HL-60/S4 (cell line): Measurements from ENCODE around the gene HDAC4.

Experiments
- in situ Hi-C: fragments of 300-500 bp; cut with MboI; formaldehyde crosslinking; loops from 2 replicates; pipeline ENCODE4 v1.14.3; 2022; ENCODE audit warnings: low sequenced_read_pairs

The HDAC4 gene

DNA sequence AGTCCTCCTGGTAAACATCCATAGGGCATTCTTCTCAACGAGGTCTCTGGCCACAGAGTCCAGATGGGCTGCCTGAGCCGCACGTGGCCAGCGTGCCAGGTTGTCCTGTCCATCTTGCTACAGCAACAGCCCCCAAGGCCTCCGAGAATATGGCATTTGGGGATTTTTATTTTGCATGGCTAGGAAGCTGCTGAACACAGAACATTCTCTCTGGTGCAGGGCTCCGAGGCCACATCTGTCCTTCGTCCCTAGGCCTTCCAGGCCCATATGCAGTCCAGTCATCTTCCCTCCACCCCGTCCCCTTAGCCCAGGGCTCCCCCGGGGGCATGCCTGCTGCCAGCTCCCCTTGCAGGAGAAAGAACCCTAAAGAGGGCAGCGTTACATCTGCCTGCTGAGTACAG is 2.3 kb downstream of the HDAC4 start:
- in situ Hi-C loops, result no loop called here

DNA sequence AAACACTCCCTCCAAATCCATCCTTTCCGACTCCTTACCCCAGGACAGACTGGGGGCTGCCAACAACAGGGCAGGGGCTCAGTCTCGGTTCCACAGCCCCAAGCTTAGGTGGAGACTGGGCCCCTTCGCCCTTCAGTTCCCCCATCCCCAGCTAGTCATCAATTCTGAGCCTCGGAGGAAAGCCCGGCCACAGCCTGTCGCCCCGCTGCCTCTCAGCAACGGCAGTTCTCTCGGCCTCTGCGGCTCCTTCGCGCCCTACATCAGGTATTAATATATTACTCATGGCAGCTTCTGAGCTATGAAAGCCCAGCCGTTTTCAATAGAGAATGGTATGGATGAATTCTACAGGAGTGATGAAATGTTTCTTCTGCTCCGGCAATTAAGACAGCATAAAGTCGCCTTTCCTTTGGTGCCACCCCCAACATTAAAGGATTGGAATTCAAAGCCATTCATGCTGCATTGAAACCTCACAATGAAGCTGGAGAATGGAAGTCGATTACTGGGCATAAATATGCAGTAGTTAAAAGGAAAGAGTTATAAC is 2.8 kb downstream of the HDAC4 start:
- in situ Hi-C loops, result no loop called here

DNA sequence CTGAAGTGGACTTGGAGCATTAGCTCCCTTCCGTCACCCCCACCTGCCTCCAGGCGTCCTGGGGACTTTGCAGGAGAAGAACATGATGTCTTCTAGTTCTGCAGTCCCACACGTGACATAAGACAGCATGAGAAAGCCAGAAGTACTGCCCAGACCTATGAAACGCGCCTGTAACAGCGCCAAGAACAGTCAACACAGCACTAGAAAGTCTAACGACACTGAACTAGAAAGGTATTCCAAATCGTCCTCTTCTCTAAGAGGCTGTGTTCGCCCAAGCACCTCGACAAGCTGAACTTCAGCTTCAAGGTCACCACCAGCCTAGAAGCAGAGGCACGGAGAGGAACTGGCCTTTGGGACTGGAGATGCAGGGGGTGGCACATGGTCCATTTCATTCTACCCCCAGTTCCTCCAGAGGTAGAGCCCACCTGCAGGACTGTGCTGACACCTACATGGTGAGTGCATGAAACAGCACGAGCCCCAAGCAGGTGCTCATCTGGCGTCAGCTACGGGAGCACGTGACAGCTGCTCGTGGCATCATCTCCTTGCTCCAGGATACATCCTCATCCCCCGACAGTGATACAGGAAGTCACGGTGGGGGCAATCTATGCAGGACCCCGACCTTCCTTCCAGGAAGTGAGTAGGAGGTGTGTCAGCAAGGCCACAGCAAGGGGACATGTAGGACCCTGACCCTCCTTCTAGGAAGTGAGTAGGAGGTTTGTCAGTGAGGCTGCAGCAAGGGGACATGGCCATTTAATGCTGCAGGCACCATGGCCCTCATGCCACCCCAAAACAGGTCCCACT is 3.7 kb downstream of the HDAC4 start:
- in situ Hi-C loops, result no loop called here

DNA sequence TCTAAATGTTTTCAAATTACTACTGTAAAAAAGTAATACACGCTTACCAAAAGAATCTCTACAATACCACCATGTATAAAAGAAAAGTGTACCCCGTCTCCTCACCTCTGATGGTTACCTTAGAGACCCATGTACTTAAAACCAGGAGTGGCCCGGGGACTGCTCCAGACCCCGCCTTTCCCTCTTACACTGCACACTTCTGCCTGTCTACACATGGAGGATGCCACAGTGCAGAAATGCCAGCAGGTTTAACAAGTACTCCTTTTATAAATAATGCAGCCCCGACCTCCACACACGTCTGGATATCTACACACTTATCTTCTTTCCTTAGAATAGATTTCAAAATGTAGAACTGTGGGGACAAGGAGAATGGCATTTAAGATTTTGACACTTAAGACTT is 5.3 kb downstream of the HDAC4 start:
- in situ Hi-C loops, result no loop called here

DNA sequence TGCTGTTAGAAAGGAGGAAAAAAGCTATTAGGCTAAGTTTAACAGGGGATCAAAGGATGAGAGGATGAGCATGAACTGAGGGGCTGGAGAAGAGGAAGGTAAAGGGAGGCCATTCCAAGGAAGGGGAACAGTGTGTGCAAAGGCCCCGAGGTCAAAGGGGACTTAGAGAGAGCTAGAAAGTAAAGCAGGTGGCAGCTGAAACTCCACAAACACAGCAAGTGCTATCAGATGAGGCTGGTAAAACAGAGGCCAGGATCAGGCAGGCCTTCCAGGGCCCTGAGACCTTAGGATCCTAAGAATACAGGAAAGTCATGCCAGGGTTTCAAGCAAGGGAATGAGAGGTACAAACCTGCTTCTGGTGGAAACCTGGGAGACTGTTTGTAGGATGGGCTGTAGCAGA is 5.8 kb downstream of the HDAC4 start:
- in situ Hi-C loops, result no loop called here

DNA sequence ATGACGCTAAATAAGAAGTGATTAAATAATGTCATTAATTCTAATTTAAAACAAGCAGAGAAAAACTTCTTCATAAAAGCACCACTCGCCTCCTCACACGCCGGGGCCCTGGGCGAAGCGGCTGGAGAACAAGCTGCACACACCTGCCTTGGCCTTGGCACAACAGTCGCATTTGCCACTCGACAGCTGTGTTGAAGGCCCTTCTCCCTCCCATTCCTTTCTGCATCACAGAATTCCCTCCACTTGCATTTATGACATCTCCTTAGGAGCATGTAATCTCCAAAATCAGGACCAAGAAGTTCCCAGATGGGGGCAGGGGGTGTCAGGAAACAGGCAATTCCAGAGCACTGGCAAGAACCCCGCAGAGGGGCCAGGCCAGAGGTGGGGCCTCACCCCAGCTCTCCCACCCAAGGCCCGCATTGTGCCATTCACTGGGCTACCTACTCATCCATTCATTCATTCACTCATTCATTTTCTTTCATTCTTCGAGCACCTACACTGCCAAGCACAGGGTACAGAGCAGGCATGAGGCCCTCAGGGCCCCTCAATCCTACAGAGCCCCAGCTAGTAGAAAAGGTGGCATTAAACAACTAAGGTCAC is 6.4 kb downstream of the HDAC4 start:
- in situ Hi-C loops, result no loop called here

DNA sequence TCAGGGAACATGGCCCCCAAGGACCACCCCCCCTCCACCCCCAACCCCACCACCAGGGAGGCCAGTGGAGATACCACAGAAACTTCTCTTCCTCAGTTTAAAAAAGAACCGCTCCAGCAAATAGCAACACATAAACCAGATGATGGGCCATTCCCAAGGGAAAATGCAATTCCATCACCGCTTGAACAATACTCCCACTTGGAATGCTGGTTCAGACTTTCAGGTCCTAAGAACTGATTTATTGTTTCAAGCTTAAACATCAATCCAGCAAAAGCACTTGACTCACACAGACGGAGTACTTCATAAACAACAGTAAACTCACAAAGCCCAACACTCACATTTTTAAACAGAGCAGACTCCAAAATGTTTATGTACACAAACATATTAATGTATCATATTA is 6.9 kb downstream of the HDAC4 start:
- in situ Hi-C loops, result no loop called here

DNA sequence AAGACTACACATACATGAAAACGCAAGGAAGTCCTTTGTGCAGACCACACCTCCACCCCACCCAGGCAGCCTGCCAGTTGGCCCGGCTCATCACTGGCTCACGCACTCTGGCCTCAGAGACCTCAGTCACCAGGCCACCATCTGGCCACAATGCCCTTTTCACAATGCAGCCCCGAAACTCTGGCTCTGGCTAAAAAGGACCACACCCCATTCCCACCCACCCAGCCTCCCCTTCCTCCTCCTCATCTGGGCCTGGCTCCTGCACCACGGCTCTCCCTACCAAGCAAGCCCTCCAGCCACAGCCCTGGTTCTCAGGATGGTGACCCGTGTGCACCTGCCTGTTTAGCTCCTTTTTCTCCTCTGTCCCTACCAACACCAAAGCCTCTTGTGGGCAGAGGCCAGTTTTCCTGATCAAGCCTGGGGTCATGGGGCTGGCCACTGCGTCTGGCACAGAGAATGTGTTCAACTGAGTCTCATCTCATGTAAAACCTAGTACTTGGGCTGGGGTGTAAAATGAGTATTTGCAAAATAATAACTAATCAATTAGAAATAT is 7.4 kb downstream of the HDAC4 start:
- in situ Hi-C loops, result no loop called here

DNA sequence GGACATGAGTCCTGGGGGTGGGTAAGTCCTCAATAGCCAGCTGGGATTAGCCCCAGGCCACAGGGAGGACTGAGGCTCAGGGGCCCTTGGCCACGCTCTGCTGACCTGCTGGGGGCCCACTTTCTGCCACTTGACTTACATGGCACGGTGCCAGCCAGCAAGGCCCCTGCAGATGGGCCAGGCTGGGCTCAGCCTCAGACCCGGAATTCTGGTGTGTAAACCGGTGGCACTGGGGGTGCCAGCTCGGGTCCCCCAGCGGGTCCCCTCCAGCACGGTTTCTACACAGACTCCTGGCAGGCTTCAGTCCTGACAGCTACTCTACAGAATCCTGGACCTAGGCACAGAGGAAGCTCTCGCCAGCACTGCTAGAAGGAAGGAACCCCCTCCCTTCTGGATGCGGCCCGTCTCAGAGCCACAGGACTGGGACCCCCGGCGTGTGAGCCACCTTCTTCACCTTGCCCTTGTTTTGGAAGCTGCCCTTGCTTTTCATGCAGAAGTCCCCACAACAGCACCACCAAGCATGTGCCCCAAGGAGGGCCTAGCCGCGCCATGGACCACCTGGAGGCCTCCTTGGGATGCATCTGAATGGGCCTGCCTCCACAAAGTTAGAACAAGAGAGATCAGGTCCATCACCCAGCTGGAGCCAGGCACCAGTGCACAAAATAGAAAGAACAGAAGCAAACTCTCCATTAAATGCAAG is 8.0 kb downstream of the HDAC4 start:
- in situ Hi-C loops, result no loop called here

DNA sequence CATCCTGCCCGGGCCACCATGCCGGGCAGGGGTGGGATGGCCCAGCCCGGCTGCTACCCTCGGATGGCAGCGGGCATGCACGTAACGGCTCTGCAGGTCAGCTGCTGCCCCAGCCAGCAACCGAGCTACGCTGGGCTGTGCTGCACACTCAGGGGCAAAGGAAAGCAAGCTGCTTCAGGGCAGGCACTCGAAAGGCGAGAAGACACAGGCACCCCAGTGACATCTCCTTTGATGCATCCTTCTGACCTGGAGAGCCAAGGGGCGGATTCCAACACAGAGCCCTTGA is 8.8 kb downstream of the HDAC4 start:
- in situ Hi-C loops, result no loop called here

DNA sequence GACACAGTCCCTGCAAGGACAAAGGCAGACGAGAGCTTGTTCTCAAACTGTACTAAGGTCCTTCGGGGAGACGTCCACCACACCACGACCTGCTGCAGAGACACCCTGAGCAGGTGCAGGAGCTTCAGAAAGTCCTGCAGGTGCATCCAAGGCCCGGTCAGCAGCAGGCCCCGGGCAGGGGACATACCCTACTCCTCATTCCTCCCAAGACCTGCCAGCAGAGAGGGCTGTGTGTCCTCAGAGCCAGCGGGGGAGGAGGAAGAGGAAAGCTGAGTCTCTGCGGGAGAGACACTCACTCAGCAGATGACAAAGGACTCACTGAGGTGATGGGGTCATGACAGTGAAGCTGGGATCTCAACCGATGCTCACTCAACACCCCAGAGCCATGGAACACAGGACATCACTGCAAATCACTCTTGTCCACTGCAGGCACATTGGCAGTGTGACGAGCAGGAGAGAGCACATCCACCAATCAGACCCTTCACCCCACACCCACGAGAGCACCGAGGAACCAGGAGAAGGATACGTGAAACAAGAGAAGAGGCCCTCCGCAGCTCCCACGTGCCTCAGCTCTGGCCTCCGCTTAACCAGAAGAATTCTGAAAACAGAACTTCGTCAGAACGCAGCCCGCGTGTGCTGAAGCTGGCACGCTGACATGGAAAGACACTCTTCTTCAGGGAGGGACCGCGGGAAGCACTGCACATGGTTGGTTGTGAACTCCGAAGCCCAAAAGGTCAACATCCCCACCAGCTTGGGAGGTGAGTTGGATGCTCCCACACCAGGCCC is 9.3 kb downstream of the HDAC4 start:
- in situ Hi-C loops, result no loop called here

DNA sequence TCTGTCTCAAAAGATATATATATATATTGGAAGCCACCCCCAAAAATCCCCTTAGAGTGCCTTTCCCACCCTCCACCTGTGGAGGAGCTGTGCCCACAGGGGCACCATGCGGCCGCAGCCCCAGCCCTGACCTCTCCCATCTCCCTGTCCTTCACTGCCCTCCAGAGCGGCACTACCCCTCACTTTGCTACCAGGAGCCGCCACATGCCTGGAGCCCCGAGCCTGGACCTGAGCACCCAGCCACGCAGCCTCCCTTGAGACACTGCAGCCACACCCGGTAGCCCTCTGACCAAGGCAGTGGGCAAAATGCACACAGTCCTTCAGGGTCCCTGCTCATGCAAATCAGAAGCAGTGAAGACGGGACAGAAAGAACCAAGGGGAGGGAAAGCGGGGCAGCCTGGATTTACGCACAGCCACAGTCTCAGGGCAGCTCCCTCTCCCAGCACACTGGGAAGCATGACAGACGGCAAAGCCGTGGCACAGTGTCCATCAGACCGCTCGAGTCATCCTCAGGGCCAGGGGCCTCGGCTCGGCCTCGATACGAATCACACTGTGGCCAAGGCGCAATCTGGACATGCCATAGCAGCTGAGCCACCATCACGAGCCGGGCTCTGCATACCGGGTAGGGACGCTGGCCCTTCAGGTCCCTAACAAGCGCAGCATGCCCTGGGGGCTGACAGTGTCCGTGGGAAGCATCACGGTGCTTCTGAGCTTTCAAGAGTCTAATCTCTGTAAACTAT is 10.1 kb downstream of the HDAC4 start:
- in situ Hi-C loops, result no loop called here

DNA sequence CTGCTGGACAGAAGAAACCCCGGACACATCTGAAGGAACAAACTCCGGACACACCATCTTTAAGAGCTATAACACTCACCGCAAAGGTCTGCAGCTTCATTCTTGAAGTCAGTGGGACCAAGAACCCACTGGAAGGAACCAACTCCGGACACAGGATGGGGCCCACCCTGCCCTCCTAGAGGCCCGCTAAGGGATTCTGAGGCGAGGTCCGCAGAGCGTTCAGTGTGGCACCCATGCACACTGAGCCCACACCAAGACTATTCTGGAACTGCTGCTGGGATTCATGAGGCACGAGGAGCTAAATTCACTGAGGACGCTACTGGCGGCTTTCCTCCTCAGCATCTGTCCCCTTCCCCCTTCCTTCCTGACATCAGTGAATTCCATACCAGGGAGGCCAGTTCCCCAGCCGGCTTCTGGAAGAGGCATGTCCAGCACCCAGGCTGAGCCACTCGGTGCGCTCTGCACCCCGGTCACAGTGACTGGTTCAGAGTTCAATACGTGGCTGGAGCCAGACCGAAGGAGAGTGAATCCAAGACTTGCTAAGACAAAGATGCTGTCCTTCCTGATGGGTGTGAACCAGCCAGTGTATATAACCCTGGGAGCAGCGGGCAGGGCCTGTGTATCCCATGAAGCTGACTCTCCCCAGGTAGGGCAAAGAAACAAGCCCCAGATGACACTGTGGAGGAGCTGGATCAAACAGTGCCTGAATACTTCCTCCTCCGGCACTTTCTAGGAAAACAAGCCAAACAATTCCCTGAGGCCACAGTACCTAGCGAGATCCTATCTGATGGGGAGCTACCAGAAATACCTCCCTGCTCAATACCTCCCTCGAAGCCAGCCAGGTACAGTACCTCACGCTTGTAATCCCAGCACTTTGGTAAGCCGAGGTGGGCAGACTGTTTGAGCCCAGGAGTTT is 11.1 kb downstream of the HDAC4 start:
- in situ Hi-C loops, result no loop called here

DNA sequence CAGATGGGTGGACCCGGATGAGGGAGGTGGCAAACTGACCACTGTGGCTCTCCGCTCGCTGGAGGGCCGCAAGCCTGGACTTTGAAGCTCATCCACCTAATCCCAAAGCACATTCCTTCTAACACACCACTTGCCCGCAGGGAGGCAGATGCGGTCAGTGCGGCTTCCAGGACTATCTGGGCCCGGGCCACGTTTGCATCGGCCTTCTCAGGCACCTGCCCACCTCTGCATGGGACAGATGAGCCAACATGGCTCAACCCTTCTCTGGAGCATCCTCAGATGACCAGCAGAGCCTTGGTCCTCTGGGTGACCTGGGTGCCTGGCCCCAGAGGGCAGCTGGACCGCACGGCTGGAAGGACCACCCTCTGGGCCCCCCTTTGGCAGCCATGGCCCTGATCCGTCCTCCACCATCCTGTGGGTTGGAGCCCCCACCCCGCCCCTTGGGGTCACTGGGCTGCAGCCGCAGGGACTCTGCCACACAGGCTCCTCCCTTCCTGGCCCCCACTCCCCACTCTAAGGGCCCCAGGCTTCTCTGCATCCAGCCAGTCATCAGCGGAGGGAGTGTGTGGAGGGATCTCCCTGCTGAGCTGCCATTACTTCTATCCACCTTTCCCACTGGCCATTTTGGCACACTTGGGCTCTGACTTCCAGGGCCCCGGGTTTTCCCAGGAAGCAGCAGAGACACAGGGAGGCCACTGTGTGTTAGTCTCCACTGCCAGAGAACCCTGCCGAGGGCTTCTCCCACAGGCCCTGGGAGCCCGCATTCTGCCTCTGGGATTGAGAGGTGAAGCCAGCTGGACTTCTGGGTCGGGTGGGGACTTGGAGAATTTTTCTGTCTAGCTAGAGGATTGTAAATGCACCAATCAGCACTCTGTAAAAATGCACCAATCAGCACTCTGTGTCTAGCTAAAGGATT is 12.3 kb downstream of the HDAC4 start:
- in situ Hi-C loops, result no loop called here

DNA sequence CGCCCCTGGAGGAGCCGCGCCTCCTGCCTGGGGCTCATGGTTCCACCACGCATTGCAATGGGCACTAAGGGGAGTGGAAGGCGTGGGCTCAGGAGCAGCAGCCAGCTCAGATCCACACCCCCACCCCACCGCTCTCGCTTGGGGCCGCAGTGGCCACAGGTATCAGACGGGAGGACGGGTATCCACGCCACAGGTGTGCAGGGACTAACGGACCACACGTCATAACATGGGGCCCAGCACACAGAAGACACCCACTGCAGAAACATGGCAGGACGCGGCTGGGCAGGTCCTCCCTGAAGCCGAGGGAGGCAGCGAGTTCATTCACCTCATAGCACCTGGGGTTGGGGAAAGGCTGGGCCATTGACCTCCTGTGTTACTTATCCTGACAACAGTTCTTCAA is 13.0 kb downstream of the HDAC4 start:
- in situ Hi-C loops, result no loop called here

DNA sequence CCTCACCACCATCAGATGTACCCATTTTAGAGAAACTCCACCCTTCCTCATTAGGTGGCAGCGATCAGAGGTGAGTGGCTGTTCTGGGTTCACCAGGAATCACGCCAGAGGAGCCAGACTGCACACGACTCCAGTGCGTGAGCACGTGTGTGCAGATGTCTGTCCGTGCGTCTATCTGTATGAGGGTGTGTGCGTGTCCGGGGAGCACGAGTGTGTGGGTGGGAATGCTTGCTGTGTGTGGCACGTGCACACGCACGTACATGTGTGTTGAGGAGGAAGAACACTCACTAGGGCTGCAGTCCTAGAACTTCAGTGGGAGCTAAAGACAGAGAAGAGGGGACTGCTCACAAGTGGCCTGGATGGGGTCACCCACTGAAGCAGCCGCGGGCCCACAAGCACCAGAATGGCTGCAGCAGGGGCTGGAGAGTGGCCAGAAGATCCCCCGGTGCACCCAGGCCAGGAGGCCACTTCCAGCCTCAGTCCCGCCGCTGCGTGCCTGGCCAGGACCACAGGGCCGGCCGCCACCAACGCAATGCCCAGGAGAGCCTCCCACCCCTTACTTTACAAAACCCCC is 13.9 kb downstream of the HDAC4 start:
- in situ Hi-C loops, result no loop called here

DNA sequence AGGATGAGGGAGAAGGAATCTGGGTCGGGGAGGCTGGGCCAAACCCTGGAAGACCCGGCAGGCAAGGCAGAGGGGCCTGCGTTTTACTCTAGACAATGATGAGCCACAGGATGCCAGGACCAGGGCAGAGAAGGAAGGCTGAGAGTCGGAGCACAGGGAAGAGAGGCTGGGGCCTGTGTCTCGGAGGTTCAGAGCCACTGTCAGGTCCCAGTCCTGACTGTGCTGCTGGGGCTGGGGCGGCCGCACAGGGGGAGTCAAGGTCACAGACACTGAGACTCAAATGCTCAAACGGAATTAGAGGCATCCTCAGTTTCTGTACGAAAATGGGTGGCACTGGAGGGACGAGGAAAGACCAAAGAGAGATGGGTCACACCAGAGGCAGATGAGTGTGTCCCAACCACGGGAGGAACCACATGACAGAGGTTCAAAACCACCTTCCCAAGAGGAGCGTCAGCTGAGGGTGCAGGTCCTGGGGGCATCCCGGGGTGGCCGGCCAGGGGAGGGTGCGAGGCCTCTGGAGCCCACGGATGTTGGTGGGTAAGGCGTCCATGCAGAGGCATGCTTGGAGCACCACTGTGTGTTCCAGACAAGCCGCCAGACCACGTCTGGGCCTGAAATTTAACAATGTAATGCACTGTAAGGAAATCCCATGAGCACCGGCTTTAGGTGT is 14.7 kb downstream of the HDAC4 start:
- in situ Hi-C loops, result no loop called here
